ENCODE results near the gene UST.

DNA sequence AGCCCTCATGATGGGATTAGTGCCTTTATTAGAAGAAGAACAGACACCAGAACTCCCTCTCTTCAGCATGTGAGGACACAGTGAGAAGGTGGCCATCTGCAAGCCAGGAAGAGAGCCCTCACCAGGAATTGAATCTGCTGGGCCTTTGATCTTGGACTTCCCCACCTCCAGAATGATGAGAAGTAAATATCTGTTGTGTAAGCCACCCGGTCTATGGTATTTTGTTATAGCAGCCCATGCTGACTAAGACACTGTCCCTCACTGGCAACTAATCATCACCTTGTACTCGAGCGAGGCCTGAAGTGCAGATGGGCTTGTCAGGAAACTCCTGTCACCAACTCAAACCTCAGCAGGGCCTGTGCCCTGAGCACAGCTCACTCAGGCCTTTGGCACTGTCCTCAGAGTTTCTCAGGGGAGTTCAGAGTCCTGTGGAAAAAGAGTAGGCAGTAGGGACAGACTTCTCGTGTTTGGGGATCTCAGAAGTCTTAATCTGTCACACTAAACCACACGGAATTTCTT, 62.0 kb downstream of the UST start:
- TF ChIP-seq, protein P1, sequence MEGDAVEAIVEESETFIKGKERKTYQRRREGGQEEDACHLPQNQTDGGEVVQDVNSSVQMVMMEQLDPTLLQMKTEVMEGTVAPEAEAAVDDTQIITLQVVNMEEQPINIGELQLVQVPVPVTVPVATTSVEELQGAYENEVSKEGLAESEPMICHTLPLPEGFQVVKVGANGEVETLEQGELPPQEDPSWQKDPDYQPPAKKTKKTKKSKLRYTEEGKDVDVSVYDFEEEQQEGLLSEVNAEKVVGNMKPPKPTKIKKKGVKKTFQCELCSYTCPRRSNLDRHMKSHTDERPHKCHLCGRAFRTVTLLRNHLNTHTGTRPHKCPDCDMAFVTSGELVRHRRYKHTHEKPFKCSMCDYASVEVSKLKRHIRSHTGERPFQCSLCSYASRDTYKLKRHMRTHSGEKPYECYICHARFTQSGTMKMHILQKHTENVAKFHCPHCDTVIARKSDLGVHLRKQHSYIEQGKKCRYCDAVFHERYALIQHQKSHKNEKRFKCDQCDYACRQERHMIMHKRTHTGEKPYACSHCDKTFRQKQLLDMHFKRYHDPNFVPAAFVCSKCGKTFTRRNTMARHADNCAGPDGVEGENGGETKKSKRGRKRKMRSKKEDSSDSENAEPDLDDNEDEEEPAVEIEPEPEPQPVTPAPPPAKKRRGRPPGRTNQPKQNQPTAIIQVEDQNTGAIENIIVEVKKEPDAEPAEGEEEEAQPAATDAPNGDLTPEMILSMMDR (IDR thresholded peaks at IDR 0.05; ENCODE audit: low read depth, low read length, missing input control): no peak
- TF ChIP-seq, protein P2, sequence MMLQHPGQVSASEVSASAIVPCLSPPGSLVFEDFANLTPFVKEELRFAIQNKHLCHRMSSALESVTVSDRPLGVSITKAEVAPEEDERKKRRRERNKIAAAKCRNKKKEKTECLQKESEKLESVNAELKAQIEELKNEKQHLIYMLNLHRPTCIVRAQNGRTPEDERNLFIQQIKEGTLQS (IDR thresholded peaks at IDR 0.05): no peak
- TF ChIP-seq, protein P3, sequence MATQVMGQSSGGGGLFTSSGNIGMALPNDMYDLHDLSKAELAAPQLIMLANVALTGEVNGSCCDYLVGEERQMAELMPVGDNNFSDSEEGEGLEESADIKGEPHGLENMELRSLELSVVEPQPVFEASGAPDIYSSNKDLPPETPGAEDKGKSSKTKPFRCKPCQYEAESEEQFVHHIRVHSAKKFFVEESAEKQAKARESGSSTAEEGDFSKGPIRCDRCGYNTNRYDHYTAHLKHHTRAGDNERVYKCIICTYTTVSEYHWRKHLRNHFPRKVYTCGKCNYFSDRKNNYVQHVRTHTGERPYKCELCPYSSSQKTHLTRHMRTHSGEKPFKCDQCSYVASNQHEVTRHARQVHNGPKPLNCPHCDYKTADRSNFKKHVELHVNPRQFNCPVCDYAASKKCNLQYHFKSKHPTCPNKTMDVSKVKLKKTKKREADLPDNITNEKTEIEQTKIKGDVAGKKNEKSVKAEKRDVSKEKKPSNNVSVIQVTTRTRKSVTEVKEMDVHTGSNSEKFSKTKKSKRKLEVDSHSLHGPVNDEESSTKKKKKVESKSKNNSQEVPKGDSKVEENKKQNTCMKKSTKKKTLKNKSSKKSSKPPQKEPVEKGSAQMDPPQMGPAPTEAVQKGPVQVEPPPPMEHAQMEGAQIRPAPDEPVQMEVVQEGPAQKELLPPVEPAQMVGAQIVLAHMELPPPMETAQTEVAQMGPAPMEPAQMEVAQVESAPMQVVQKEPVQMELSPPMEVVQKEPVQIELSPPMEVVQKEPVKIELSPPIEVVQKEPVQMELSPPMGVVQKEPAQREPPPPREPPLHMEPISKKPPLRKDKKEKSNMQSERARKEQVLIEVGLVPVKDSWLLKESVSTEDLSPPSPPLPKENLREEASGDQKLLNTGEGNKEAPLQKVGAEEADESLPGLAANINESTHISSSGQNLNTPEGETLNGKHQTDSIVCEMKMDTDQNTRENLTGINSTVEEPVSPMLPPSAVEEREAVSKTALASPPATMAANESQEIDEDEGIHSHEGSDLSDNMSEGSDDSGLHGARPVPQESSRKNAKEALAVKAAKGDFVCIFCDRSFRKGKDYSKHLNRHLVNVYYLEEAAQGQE (IDR thresholded peaks at IDR 0.05): no peak
- no peak for TF ChIP-seq TAF1 (conservative IDR thresholded peaks at IDR 0.05)
- no peak for TF ChIP-seq YY1 (IDR thresholded peaks at IDR 0.05)
- no peak for TF ChIP-seq GABPA (IDR thresholded peaks at IDR 0.05 in 1 of 2, conservative IDR thresholded peaks at IDR 0.05 in 1 of 2)
- TF ChIP-seq, protein P4, sequence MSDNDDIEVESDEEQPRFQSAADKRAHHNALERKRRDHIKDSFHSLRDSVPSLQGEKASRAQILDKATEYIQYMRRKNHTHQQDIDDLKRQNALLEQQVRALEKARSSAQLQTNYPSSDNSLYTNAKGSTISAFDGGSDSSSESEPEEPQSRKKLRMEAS (IDR thresholded peaks at IDR 0.05): no peak
- TF ChIP-seq SP1 (IDR thresholded peaks at IDR 0.05): no peak
- no peak for TF ChIP-seq RAD21 (IDR thresholded peaks at IDR 0.05)
- TF ChIP-seq EGR1 (IDR thresholded peaks at IDR 0.05; ENCODE audit: low read depth in 2 of 2): no peak
- no peak for TF ChIP-seq JUND (IDR thresholded peaks at IDR 0.05)
